Ishikawa (cell line): Measurements from ENCODE around the gene SMARCA4.
A peak's percentile ranks its signal among the peaks of the same experiment; 100 is the strongest.

ENCODE experiments used
- CEBPB ChIP-seq: IDR thresholded peaks from 2 replicates; pipeline ENCODE4 v1.6.1; 2012
- RAD21 ChIP-seq: IDR thresholded peaks from 2 replicates; pipeline ENCODE4 v1.6.1; 2012; ENCODE audit warnings: low read depth
- REST ChIP-seq: IDR thresholded peaks from 2 replicates; pipeline ENCODE4 v1.6.1; 2012; ENCODE audit warnings: low read depth, mild to moderate bottlenecking
- TEAD4 ChIP-seq: IDR thresholded peaks from 2 replicates; pipeline ENCODE4 v1.6.1; 2012
- ZBTB7A ChIP-seq: IDR thresholded peaks from 2 replicates; pipeline ENCODE4 v1.6.1; 2012; ENCODE audit warnings: low read depth

- peak; percentile 80 for TF ChIP-seq RAD21
- no peak for TF ChIP-seq REST
- TF ChIP-seq TEAD4, result no peak
- no peak for TF ChIP-seq ZBTB7A
- no peak for TF ChIP-seq CEBPB
These were observed 24.2 kb upstream of the SMARCA4 start for GRCh38 chr19:10936661-10937084.
